Fibroblast of the aortic adventitia (primary cell): ENCODE results near the gene NEU3. TPM values are rescaled to one million over a fixed set of nuclear protein-coding genes. Genes with fewer than 3 reads are reported as not detected.
"Not testable (repeated sequence)": the region's sequence is repeated elsewhere in the genome, so short reads cannot be mapped to it uniquely, and the experiment has no call there.

Source experiments
- DNase-seq: peaks from one replicate; pipeline ENCODE4 v3.0.0-alpha.2; 2010; ENCODE audit warnings: low read depth
- H3K4me3 ChIP-seq: 2 replicates; pipeline ENCODE4 v1.5.1; 2011; ENCODE audit warnings: low read depth, mild to moderate bottlenecking, control low read depth, low read length, moderate library complexity
- total RNA-seq: library from RNA; depleted of rRNA; stranded (reverse); fragments of >200 nt; gene quantifications from 2 replicates; pipeline ENCODE4 v1.2.3, GENCODE V29; 2012; ENCODE audit warnings: low replicate concordance
- TF ChIP-seq, protein P1 (sequence below): IDR thresholded peaks from 2 replicates; pipeline ENCODE4 v1.5.1; 2011; ENCODE audit warnings: mild to moderate bottlenecking, low read length, control low read depth, inconsistent platforms; ENCODE audit not compliant: insufficient read depth

The NEU3 gene
- total RNA-seq, 1 donor: 5.2 TPM

- DNase-seq: no peak
- H3K4me3 ChIP-seq: no peak overlapping the region
- TF ChIP-seq, protein P1, sequence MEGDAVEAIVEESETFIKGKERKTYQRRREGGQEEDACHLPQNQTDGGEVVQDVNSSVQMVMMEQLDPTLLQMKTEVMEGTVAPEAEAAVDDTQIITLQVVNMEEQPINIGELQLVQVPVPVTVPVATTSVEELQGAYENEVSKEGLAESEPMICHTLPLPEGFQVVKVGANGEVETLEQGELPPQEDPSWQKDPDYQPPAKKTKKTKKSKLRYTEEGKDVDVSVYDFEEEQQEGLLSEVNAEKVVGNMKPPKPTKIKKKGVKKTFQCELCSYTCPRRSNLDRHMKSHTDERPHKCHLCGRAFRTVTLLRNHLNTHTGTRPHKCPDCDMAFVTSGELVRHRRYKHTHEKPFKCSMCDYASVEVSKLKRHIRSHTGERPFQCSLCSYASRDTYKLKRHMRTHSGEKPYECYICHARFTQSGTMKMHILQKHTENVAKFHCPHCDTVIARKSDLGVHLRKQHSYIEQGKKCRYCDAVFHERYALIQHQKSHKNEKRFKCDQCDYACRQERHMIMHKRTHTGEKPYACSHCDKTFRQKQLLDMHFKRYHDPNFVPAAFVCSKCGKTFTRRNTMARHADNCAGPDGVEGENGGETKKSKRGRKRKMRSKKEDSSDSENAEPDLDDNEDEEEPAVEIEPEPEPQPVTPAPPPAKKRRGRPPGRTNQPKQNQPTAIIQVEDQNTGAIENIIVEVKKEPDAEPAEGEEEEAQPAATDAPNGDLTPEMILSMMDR: no peak
These were observed 6.8 kb upstream of the NEU3 start for GRCh38 chr11:74981888-74982287.

GRCh38 chr11:74984070-74984469 lies 4.7 kb upstream of the NEU3 start:
- H3K4me3 ChIP-seq: no peak overlapping the region
- TF ChIP-seq, protein P1: no peak
- no peak for DNase-seq

DNA sequence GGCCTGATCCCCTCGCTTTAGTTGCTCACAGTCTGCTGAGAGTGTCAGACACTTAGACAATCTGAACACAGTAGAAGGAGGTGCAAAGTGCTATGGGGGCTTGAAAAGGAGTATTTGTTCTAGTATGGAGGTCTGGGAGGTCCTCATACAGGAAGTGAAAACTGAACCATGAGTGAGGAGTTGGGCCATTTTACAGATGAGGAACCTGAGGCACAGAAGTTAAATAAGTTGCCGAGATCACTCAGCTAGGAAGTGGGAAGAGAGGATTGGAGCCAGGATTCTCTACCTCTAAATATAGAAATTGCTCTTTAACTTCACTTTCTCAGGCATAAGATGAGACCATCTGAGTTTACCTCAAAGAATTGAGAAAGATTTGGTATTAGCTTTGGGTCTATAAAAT lies 4.0 kb upstream of the NEU3 start:
- TF ChIP-seq, protein P1: no peak
- no peak overlapping the region for H3K4me3 ChIP-seq
- no peak for DNase-seq

DNA sequence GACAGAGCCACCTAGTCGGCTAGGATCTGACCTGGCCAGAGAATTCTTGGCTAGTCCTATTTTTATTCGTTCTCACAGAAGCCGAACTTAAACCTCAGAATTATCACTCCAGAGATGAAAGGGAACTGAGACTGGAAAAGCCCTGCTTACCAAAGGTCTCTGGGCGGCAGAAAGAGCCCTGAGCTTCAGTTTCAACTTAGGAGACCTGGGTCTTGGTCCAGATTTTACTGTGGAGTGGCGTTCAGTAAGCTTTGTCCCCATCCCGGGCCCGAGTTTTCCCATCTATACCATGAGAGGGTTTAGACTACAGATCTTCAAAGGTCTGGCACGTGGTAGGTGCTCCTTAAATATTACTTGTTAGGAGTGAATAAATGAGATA lies 516 bp downstream of the NEU3 start:
- peak; percentile 26 for DNase-seq
- peak overlapping the region; percentile 72 for H3K4me3 ChIP-seq
- TF ChIP-seq, protein P1: no peak

- H3K4me3 ChIP-seq, DNase-seq: not testable (repeated sequence)
These were observed 1.4 kb downstream of the NEU3 start for GRCh38 chr11:74990150-74990549.

- no peak for DNase-seq
- no peak overlapping the region for H3K4me3 ChIP-seq
- TF ChIP-seq, protein P1: no peak
These were observed 2.2 kb downstream of the NEU3 start for GRCh38 chr11:74990941-74991340.

DNA sequence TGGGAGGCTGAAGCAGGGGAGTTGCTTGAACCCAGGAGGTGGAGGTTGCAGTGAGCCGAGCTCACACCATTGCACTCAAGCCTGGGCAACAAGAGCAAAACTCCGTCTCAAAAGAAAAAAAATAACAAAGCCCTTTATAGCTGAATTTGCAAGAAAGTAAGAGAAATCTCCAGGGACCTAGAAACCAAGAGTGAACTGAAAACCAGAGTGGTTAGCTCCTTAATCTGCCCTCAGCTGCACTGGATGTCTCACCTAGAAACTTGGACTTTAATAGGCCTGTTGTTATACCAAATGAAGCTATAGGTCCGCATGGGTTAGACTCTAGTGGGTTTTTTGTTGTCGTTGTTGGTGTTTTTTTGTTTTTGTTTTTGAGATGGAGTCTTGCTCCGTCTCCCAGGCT lies 4.1 kb downstream of the NEU3 start:
- no peak for DNase-seq
- no peak overlapping the region for H3K4me3 ChIP-seq
- TF ChIP-seq, protein P1: no peak

DNA sequence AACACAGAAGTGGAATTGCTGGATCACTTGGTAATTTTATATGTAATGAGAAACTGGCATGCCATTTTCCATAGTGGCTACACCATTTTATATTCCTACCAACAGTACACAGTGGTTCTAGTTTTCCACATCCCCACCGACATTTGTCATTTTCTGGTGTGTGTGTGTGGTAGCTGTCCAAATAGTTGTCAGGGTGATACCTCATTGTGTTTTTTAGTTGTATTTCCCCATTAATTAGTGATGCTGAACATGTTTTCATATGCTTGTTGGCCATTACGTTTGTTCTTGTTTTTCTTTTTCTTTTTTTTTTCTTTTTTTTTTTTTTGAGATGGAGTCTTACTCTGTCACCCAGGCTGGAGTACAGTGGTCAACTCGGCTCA lies 12.2 kb downstream of the NEU3 start:
- DNase-seq: no peak
- TF ChIP-seq, protein P1: no peak
- H3K4me3 ChIP-seq: no peak overlapping the region
